ENCODE results near the gene ANKS3.

The ANKS3 gene

GRCh38 chr16:4713663-4714501, 20.2 kb downstream of the ANKS3 start:
- Histone ChIP-seq H3K36me3 (ENCODE audit: control insufficient read depth in 4 of 4, insufficient read depth in 4 of 4, low read length in 3 of 4) (peaks cover 7 to 29% (median 24%) of the 10 kb centered on the region in 4 experiments), H3K27me3 (replicated peaks in 2 of 5; ENCODE audit: control insufficient read depth in 4 of 5, insufficient read depth in 5 of 5, low read length in 4 of 5) (no peaks in the 10 kb centered on the region), H3K27ac (ENCODE audit: insufficient read depth in 1 of 2, low read depth in 1 of 2, low read length in 2 of 2, poor library complexity in 1 of 2, severe bottlenecking in 2 of 2) (no peak overlapping the region), H3K9me3 (ENCODE audit: control extremely low read depth in 1 of 5, control insufficient read depth in 4 of 5, insufficient read depth in 2 of 5, low read depth in 1 of 5, low read length in 4 of 5) (no peaks in the 10 kb centered on the region), H3K4me3 (ENCODE audit: control insufficient read depth in 1 of 7, extremely low read depth in 1 of 7, insufficient read depth in 4 of 7, low read depth in 2 of 7, low read length in 6 of 7) (no peak overlapping the region), H3K4me1 (ENCODE audit: control extremely low read depth in 1 of 4, control insufficient read depth in 4 of 4, insufficient read depth in 4 of 4, low read length in 3 of 4) (no peaks in the 10 kb centered on the region)
- DNase-seq = no peak
- WGBS (ENCODE audit: insufficient coverage) = 98% methylated on average over 14 of the region's 18 CpGs
- ChIA-PET POLR2A (no interaction called here), CTCF (no interaction called here)

GRCh38 chr16:4709481-4709880, 24.6 kb downstream of the ANKS3 start:
- H3K4me1 ChIP-seq (ENCODE audit: control extremely low read depth in 1 of 4, control insufficient read depth in 4 of 4, insufficient read depth in 4 of 4, low read length in 3 of 4) = no peaks in the 10 kb centered on the region
- no peak for DNase-seq
- H3K4me3 ChIP-seq (ENCODE audit: control insufficient read depth in 1 of 7, extremely low read depth in 1 of 7, insufficient read depth in 4 of 7, low read depth in 2 of 7, low read length in 6 of 7) = no peak overlapping the region
- peaks cover 14 to 40% (median 30%) of the 10 kb centered on the region in 4 experiments for H3K36me3 ChIP-seq (ENCODE audit: control insufficient read depth in 4 of 4, insufficient read depth in 4 of 4, low read length in 3 of 4)
- H3K27ac ChIP-seq (ENCODE audit: insufficient read depth in 1 of 2, low read depth in 1 of 2, low read length in 2 of 2, poor library complexity in 1 of 2, severe bottlenecking in 2 of 2) = no peak overlapping the region
- H3K9me3 ChIP-seq (ENCODE audit: control extremely low read depth in 1 of 5, control insufficient read depth in 4 of 5, insufficient read depth in 2 of 5, low read depth in 1 of 5, low read length in 4 of 5) = no peaks in the 10 kb centered on the region
- no peaks in the 10 kb centered on the region for H3K27me3 ChIP-seq (replicated peaks in 2 of 5; ENCODE audit: control insufficient read depth in 4 of 5, insufficient read depth in 5 of 5, low read length in 4 of 5)
- WGBS (ENCODE audit: insufficient coverage) = no CpG with 5 or more reads among the region's 4 CpGs
- ChIA-PET CTCF (no interaction called here), POLR2A (no interaction called here)

GRCh38 chr16:4706871-4707270, 27.2 kb downstream of the ANKS3 start:
- no peak overlapping the region for H3K4me3 ChIP-seq (ENCODE audit: control insufficient read depth in 1 of 7, extremely low read depth in 1 of 7, insufficient read depth in 4 of 7, low read depth in 2 of 7, low read length in 6 of 7)
- DNase-seq = no peak
- H3K4me1 ChIP-seq (ENCODE audit: control extremely low read depth in 1 of 4, control insufficient read depth in 4 of 4, insufficient read depth in 4 of 4, low read length in 3 of 4) = peaks cover 0 to 8% (median 4%) of the 10 kb centered on the region in 4 experiments
- no peaks in the 10 kb centered on the region for H3K27me3 ChIP-seq (replicated peaks in 2 of 5; ENCODE audit: control insufficient read depth in 4 of 5, insufficient read depth in 5 of 5, low read length in 4 of 5)
- no peaks in the 10 kb centered on the region for H3K9me3 ChIP-seq (ENCODE audit: control extremely low read depth in 1 of 5, control insufficient read depth in 4 of 5, insufficient read depth in 2 of 5, low read depth in 1 of 5, low read length in 4 of 5)
- ChIA-PET POLR2A (no interaction called here), CTCF (interaction anchor here (0.6 to 1.5 kb wide), 3 partner anchors 11 to 157 kb away, joined by 3 to 5 read pairs (median 4); no protein-coding TSS in a partner anchor)
- H3K36me3 ChIP-seq (ENCODE audit: control insufficient read depth in 4 of 4, insufficient read depth in 4 of 4, low read length in 3 of 4) = peaks cover 12 to 44% (median 25%) of the 10 kb centered on the region in 4 experiments
- WGBS (ENCODE audit: insufficient coverage) = 100% methylated on average over 4 of the region's 7 CpGs
- no peak overlapping the region for H3K27ac ChIP-seq (ENCODE audit: insufficient read depth in 1 of 2, low read depth in 1 of 2, low read length in 2 of 2, poor library complexity in 1 of 2, severe bottlenecking in 2 of 2)

GRCh38 chr16:4704913-4705312, 29.2 kb downstream of the ANKS3 start:
- Histone ChIP-seq H3K4me3 (ENCODE audit: control insufficient read depth in 1 of 7, extremely low read depth in 1 of 7, insufficient read depth in 4 of 7, low read depth in 2 of 7, low read length in 6 of 7) (no peak overlapping the region), H3K9me3 (ENCODE audit: control extremely low read depth in 1 of 5, control insufficient read depth in 4 of 5, insufficient read depth in 2 of 5, low read depth in 1 of 5, low read length in 4 of 5) (no peaks in the 10 kb centered on the region), H3K36me3 (ENCODE audit: control insufficient read depth in 4 of 4, insufficient read depth in 4 of 4, low read length in 3 of 4) (peaks cover 12 to 54% (median 35%) of the 10 kb centered on the region in 4 experiments), H3K27me3 (replicated peaks in 2 of 5; ENCODE audit: control insufficient read depth in 4 of 5, insufficient read depth in 5 of 5, low read length in 4 of 5) (no peaks in the 10 kb centered on the region), H3K27ac (ENCODE audit: insufficient read depth in 1 of 2, low read depth in 1 of 2, low read length in 2 of 2, poor library complexity in 1 of 2, severe bottlenecking in 2 of 2) (no peak overlapping the region), H3K4me1 (ENCODE audit: control extremely low read depth in 1 of 4, control insufficient read depth in 4 of 4, insufficient read depth in 4 of 4, low read length in 3 of 4) (peaks cover 0 to 8% (median 4%) of the 10 kb centered on the region in 4 experiments)
- DNase-seq = no peak
- ChIA-PET POLR2A (no interaction called here), CTCF (interaction anchor here (0.6 to 1.6 kb wide), 2 partner anchors 10 to 245 kb away, joined by 4 to 7 read pairs; no protein-coding TSS in a partner anchor)
- WGBS (ENCODE audit: insufficient coverage) = 97% methylated on average over 14 of the region's 14 CpGs

- 86% methylated on average over 7 of the region's 8 CpGs for WGBS (ENCODE audit: insufficient coverage)
- DNase-seq = no peak
- no peaks in the 10 kb centered on the region for H3K27me3 ChIP-seq (replicated peaks in 2 of 5; ENCODE audit: control insufficient read depth in 4 of 5, insufficient read depth in 5 of 5, low read length in 4 of 5)
- ChIA-PET CTCF (interaction anchor here (1.5 to 1.6 kb wide), 2 partner anchors 9 to 16 kb away, joined by 5 to 7 read pairs; no protein-coding TSS in a partner anchor), POLR2A (no interaction called here)
- H3K36me3 ChIP-seq (ENCODE audit: control insufficient read depth in 4 of 4, insufficient read depth in 4 of 4, low read length in 3 of 4) = peaks cover 12 to 54% (median 35%) of the 10 kb centered on the region in 4 experiments
- H3K27ac ChIP-seq (ENCODE audit: insufficient read depth in 1 of 2, low read depth in 1 of 2, low read length in 2 of 2, poor library complexity in 1 of 2, severe bottlenecking in 2 of 2) = no peak overlapping the region
- peaks cover 0 to 8% (median 4%) of the 10 kb centered on the region in 4 experiments for H3K4me1 ChIP-seq (ENCODE audit: control extremely low read depth in 1 of 4, control insufficient read depth in 4 of 4, insufficient read depth in 4 of 4, low read length in 3 of 4)
- H3K9me3 ChIP-seq (ENCODE audit: control extremely low read depth in 1 of 5, control insufficient read depth in 4 of 5, insufficient read depth in 2 of 5, low read depth in 1 of 5, low read length in 4 of 5) = no peaks in the 10 kb centered on the region
- H3K4me3 ChIP-seq (ENCODE audit: control insufficient read depth in 1 of 7, extremely low read depth in 1 of 7, insufficient read depth in 4 of 7, low read depth in 2 of 7, low read length in 6 of 7) = no peak overlapping the region
Measured at GRCh38 chr16:4704491-4704890, 29.6 kb downstream of the ANKS3 start.

GRCh38 chr16:4703906-4704305, 30.2 kb downstream of the ANKS3 start:
- Histone ChIP-seq H3K4me3 (ENCODE audit: control insufficient read depth in 1 of 7, extremely low read depth in 1 of 7, insufficient read depth in 4 of 7, low read depth in 2 of 7, low read length in 6 of 7) (no peak overlapping the region), H3K36me3 (ENCODE audit: control insufficient read depth in 4 of 4, insufficient read depth in 4 of 4, low read length in 3 of 4) (peaks cover 10 to 58% (median 41%) of the 10 kb centered on the region in 4 experiments), H3K27me3 (replicated peaks in 2 of 5; ENCODE audit: control insufficient read depth in 4 of 5, insufficient read depth in 5 of 5, low read length in 4 of 5) (no peaks in the 10 kb centered on the region), H3K27ac (ENCODE audit: insufficient read depth in 1 of 2, low read depth in 1 of 2, low read length in 2 of 2, poor library complexity in 1 of 2, severe bottlenecking in 2 of 2) (no peak overlapping the region), H3K9me3 (ENCODE audit: control extremely low read depth in 1 of 5, control insufficient read depth in 4 of 5, insufficient read depth in 2 of 5, low read depth in 1 of 5, low read length in 4 of 5) (no peaks in the 10 kb centered on the region), H3K4me1 (ENCODE audit: control extremely low read depth in 1 of 4, control insufficient read depth in 4 of 4, insufficient read depth in 4 of 4, low read length in 3 of 4) (peaks cover 0 to 8% (median 4%) of the 10 kb centered on the region in 4 experiments)
- 64% methylated on average over 7 of the region's 7 CpGs for WGBS (ENCODE audit: insufficient coverage)
- CTCF ChIA-PET = interaction anchor here (1.5 kb wide), 1 partner anchor 17 kb away, joined by 5 read pairs; no protein-coding TSS in a partner anchor
- POLR2A ChIA-PET = interaction anchor here (0.8 kb wide), 1 partner anchor 9 kb away, joined by 3 read pairs; no protein-coding TSS in a partner anchor
- DNase-seq = peak in 2 of 3 donors; percentile 19 to 28

- Histone ChIP-seq H3K4me3 (ENCODE audit: control insufficient read depth in 1 of 7, extremely low read depth in 1 of 7, insufficient read depth in 4 of 7, low read depth in 2 of 7, low read length in 6 of 7) (no peak overlapping the region), H3K9me3 (ENCODE audit: control extremely low read depth in 1 of 5, control insufficient read depth in 4 of 5, insufficient read depth in 2 of 5, low read depth in 1 of 5, low read length in 4 of 5) (no peaks in the 10 kb centered on the region), H3K27me3 (replicated peaks in 2 of 5; ENCODE audit: control insufficient read depth in 4 of 5, insufficient read depth in 5 of 5, low read length in 4 of 5) (no peaks in the 10 kb centered on the region), H3K27ac (ENCODE audit: insufficient read depth in 1 of 2, low read depth in 1 of 2, low read length in 2 of 2, poor library complexity in 1 of 2, severe bottlenecking in 2 of 2) (no peak overlapping the region), H3K4me1 (ENCODE audit: control extremely low read depth in 1 of 4, control insufficient read depth in 4 of 4, insufficient read depth in 4 of 4, low read length in 3 of 4) (peaks cover 0 to 8% (median 4%) of the 10 kb centered on the region in 4 experiments), H3K36me3 (ENCODE audit: control insufficient read depth in 4 of 4, insufficient read depth in 4 of 4, low read length in 3 of 4) (peaks cover 10 to 71% (median 52%) of the 10 kb centered on the region in 4 experiments)
- DNase-seq = no peak
- WGBS (ENCODE audit: insufficient coverage) = 100% methylated on average over 1 of the region's 7 CpGs
- ChIA-PET CTCF (interaction anchor here (0.5 kb wide), 1 partner anchor 83 kb away, joined by 3 read pairs; no protein-coding TSS in a partner anchor), POLR2A (no interaction called here)
Measured at GRCh38 chr16:4702466-4702808, 31.6 kb downstream of the ANKS3 start.

Data from common myeloid progenitor, CD34-positive (primary cell).